H1 (cell line): Measurements from ENCODE around the gene TEDC1. TPM values are rescaled to one million over a fixed set of nuclear protein-coding genes. Genes with fewer than 3 reads are reported as not detected.

ENCODE experiments used
- ATF3 ChIP-seq: IDR thresholded peaks from 2 replicates; pipeline ENCODE4 v1.6.1; 2011; ENCODE audit warnings: low read depth, mild to moderate bottlenecking, low read length; ENCODE audit not compliant: insufficient read depth
- HDAC2 ChIP-seq, 2 experiments: fragments of 300-600 bp in 1 of 2; sonication (generic) in 1 of 2; IDR thresholded peaks; 2 replicates each; pipeline ENCODE4 v1.6.1; 2011 to 2012; ENCODE audit warnings: low read depth in 2 of 2, low read length in 2 of 2, mild to moderate bottlenecking in 2 of 2, moderate library complexity in 2 of 2, borderline replicate concordance in 1 of 2, inconsistent platforms in 1 of 2
- polyA plus RNA-seq, 7 experiments: library from polyadenylated mRNA; depleted of rRNA in 3 of 7; stranded (reverse) in 5 of 7; unstranded in 2 of 7; fragments of >200 nt in 5 of 7; fragments of 200-250 nt in 2 of 7; gene quantifications; 1 replicate in 5 of 7; 2 replicates in 1 of 7; 4 replicates in 1 of 7; pipeline versions ENCODE4 v1.2.1 to v1.2.3, GENCODE V29; 2011 to 2013; ENCODE audit warnings: missing spikeins in 2 of 7, mixed read lengths in 2 of 7
- total RNA-seq: library from RNA; stranded (reverse); fragmentation: NEBNext Ultra II Directional; extraction: Animal tissue kit (Norgen Biotek cat#: 25700); gene quantifications from 2 replicates; pipeline ENCODE4 v1.2.1, GENCODE V29; 2021

TEDC1 gene
- total and polyA plus RNA-seq, 2 of the 8 experiments (the other 6 are each of a cell fraction or from before 2014, with no cell fraction given): 5.6 to 14.8 TPM

- TF ChIP-seq HDAC2 (IDR thresholded peaks at IDR 0.05; ENCODE audit: borderline replicate concordance in 1 of 2, low read depth in 2 of 2, low read length in 2 of 2): no peak
- no peak for TF ChIP-seq ATF3
- TF ChIP-seq, all 59 proteins: peak for 0
Observed at GRCh38 chr14:105533811-105534498, 42.9 kb downstream of the TEDC1 start (continued).
